GM21360 (cell line): ENCODE results near the gene MTMR12.
A peak's percentile ranks its signal among the peaks of the same experiment; 100 is the strongest.

Experiments used
- ATAC-seq: cut with Tn5 transposase; IDR thresholded peaks from one replicate; pipeline ENCODE4 v1.9.1; 2021; ENCODE audit warnings: mild to moderate bottlenecking, moderate library complexity; ENCODE audit not compliant: unreplicated experiment

Gene MTMR12

GRCh38 chr5:32276173-32276853 is 36.4 kb downstream of the MTMR12 start:
- peak; percentile 34 for ATAC-seq

DNA sequence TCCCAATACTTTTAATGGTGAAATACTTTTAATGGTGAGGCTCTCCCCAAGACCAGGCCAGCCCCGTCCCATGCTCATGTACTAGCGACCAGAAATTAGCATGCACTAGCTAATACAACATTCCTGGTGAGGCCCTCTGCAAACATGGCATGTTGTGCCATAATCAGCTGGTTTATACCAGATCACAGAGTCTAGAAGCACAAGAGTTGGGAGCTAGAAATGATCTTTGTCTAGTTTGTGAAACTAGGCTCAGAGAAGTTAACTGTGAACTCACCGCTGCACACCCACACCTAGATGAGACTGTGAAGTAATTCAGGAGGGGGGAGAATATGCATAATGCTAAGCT is 37.4 kb downstream of the MTMR12 start:
- no peak for ATAC-seq

GRCh38 chr5:32274548-32275395 is 38.0 kb downstream of the MTMR12 start:
- ATAC-seq: no peak

DNA sequence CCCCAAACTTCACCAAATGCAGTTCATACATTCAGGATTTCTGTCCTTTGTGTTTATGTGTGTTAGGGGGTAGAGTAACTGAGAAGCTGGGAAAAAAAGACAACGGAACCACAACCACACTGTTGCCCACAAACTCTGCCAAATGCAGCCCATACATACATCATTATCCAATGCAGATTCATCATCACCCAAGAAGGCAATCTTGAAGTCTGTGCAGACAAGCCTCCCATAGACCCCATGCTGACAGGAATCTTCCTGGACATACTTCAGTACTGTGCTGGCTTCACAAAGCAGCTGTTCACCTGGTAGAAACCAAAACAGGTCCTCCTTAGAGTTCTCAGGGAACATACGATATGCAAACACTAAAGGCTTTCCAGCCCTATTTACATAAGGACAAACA is 38.9 kb downstream of the MTMR12 start:
- no peak for ATAC-seq

DNA sequence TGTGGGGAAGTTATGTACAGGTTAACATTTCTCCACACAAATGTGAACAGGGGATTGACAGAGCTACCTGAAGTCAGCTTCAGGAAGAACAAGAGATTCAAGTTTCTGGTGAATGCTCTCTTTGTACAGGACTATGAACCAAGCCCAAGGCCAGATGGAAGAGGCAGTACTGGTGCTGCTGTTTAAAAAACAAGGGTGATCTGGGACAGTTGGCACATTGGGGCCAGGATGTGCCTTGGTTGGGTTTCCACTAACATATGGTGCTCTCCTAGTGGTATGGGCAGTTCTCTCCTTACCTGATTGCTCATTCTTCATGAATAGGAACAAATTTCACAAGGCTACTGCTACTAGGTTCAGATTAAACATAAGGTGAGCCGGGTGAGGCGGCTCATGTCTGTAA is 40.0 kb downstream of the MTMR12 start:
- no peak for ATAC-seq

- no peak for ATAC-seq
Observed at GRCh38 chr5:32270946-32271345, 41.8 kb downstream of the MTMR12 start.

DNA sequence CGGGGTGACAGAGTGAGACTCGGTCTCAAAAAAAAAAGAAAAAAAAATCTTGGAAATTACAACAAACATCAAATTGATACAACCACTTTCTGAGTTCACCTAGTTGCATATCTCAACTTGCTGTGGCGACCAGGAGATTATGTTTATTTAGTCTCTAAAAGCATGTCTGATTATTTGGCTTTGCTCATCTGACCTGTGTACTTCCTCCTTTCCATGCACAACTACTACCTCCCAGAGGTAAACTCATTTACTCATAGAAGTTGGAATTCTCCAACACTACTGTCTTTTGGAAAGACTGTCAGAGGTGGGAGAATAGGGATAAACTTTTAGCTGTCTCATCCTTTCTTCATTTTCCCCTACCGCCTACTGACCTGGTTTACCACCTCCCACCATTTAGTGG is 42.6 kb downstream of the MTMR12 start:
- no peak for ATAC-seq

GRCh38 chr5:32265902-32266301 is 46.8 kb downstream of the MTMR12 start:
- ATAC-seq: no peak

DNA sequence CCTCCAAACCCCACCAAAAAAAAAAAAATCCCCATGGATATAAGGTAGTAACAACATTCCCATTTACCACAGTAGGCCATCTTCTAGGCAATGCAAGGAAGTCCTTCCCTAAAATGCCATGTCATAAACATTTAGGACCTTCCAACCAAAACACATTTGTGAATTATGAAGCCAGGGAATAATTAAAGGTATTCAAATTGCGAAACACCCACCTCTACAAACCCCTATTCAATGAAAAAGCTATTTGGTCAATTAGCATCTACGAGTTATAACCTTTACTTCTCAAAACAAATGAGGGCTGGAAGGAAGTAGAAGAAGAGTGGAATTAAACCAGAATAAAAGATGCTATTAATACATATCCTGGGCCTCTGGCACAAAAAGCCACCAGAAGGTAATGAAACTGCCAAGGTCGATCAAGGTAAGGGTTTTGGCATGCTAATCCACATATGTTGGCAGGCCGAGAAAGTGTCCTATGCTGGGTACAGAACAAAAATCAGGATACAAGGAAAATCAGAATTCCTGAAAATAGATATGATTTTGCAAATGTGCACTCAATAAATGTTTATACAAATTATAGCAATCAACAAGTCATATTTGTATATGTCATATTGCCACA is 47.7 kb downstream of the MTMR12 start:
- ATAC-seq: no peak

DNA sequence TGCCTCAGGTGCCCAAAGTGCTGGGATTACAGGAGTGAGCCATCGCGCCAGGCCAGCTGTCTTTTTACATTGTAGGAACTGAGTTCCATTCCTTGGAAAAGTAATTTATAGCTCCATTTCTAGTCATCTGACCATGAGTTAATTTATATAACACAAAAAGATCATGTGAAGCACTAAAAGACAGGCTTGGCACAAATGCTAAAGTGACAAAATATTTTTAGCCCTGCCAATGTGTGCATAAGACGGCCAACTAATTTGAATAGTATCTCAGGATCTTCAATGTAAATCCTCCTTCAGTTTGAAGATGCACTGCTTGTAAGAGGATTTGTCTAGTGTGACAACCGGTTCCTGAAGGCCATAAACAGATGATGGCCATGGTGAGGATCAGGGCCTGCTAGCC is 49.1 kb downstream of the MTMR12 start:
- no peak for ATAC-seq

GRCh38 chr5:32261198-32261597 is 51.5 kb downstream of the MTMR12 start:
- no peak for ATAC-seq

DNA sequence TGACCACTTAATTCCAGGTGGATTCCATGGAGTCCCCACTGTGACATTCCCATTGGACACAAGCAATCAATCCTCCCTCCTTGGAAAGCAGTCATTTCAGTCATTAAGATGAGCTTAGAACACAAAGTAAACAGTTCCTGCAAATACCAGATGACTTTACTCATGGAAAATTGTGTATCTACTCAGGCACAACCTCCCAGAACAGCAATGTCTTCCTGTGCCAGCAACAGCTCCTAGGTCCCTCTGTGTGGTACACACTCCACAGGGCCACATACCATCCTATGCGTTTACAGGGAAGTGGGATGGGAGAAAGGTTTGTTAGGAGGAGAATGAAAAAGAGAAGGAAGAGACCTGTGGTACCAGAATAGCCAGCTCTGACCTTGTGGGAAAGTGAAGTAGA is 53.7 kb downstream of the MTMR12 start:
- no peak for ATAC-seq

DNA sequence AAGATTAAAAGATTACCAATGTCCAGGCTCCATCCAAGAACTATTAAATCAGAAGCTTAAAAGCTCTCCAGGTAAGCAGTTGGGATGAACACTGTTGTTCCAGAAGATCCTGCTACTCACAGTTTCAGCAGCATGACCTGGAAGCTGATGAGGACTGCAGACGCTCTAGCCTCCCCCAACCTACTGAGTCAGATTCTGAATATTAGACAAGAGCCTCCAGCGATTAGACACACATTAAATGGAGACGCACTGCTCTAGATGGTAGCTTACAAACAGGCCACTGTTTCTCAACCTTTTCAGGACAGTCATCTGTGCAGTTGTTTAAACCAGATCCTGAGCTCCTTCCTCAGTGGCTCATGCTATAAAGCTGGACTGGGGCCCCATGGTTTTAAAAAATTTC is 54.3 kb downstream of the MTMR12 start:
- no peak for ATAC-seq

- ATAC-seq: no peak
Observed at GRCh38 chr5:32255540-32255900, 57.2 kb downstream of the MTMR12 start.

GRCh38 chr5:32254881-32255539 is 57.7 kb downstream of the MTMR12 start:
- no peak for ATAC-seq

GRCh38 chr5:32251871-32252458 is 60.8 kb downstream of the MTMR12 start:
- ATAC-seq: no peak

GRCh38 chr5:32249668-32250067 is 63.1 kb downstream of the MTMR12 start:
- ATAC-seq: no peak

DNA sequence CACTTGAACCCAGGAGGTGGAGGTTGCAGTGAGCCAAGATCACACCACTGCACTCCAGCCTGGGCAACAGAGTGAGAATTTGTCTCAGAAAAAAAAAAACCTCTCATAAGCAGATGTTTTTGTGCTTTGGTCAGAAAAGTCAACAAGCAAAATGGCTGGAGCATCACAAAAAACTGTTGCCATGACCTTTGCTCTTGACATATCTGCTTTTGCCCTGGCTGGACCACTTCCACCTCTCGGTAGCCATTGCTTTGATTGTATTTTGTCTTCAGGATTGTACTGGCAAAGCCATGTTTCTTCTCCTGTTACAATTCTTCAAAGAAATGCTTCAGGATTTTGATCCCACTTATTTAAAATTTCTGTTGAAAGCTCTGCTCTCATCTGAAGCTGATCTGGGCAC is 67.0 kb downstream of the MTMR12 start:
- no peak for ATAC-seq

DNA sequence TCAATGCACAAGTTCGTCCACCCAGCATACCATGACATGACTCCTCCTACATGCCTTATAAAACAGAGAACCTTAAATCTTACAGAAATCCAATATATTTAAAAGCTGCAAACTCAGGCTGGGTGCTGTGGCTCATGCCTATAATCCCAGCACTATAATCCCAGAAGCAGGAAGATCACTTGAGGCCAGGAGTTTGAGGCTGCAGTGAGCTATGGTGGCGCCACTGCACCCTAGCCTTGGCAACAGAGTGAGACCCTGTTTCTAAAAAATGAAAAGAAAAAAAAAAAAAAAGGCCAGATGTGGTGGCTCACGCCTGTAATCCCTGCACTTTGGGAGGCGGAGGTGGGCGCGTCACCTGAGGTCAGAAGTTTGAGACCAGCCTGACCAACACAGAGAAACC is 68.7 kb downstream of the MTMR12 start:
- no peak for ATAC-seq

DNA sequence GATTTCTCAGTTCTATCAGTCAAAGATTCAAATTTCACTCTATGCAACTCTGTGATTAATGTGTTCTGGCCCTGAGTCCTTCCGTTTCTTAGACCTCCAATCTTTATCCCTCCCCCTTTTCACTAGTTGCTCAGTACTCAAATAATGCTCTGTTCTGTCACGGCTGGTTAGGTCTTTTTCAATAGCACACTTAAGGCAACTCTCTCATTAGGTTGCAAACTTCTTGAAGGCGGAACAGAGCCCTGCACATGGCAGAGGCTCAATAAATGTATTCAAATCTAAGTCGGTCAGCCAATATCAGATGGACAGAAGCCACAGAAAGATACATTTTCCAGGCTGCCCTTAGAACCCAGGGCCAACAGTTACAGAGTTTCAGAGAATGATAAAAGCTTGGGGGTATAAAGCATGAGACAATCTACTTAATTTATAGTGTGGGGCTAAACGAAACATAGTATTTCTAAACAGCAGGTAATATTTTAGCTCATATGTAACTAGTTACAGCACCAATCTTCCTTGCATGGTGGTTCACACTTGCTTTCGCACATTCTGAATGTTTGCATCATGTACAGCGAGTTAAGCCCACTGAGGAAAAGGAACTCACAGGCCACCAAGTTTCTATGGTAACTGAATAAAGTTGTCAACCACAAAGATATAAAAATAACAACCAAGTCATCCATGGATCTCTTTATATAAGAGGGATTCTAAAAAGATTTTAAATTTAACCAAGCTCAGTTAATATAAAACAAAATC is 71.5 kb downstream of the MTMR12 start:
- no peak for ATAC-seq

- no peak for ATAC-seq
Observed at GRCh38 chr5:32239385-32239784, 73.4 kb downstream of the MTMR12 start.
